GM12878 (cell line): ENCODE measurements around the gene ZDHHC18. TPM values are rescaled to one million over a fixed set of nuclear protein-coding genes. Genes with fewer than 3 reads are reported as not detected.

ENCODE experiments used
- ATAC-seq: fragments of 200-7000 bp; cut with Tn5 transposase; 3 replicates; pipeline ENCODE4 v1.9.1; 2020; ENCODE audit warnings: mild to moderate bottlenecking, moderate library complexity
- BruUV-seq: library from RNA; stranded (reverse); fragments of 400-500 nt; replicated peaks from 2 replicates; lab custom pipeline; 2021; lab: Mats Ljungman, UMichigan
- CTCF ChIA-PET: fragments of 300-600 bp; sonication (Branson Sonifier 250); formaldehyde crosslinking; extraction: SDS; loops from one replicate; lab custom pipeline; 2021; ENCODE audit warnings: inconsistent platforms; lab: Yijun Ruan, JAX
- POLR2A ChIA-PET: fragments of 350-600 bp; formaldehyde crosslinking; extraction: SDS; loops from one replicate; lab custom pipeline; 2021; ENCODE audit warnings: inconsistent platforms; lab: Charles Lee
- RAD21 ChIA-PET: fragments of 300-600 bp; sonication (Branson Sonifier 250); formaldehyde crosslinking; loops from one replicate; lab custom pipeline; 2023; ENCODE audit warnings: antibody characterized with exemption; ENCODE audit not compliant: unreplicated experiment; lab: Charles Lee
- SMC1A ChIA-PET: fragments of 300-600 bp; sonication (Branson Sonifier 250); formaldehyde crosslinking; loops from one replicate; lab custom pipeline; 2023; ENCODE audit not compliant: unreplicated experiment, uncharacterized antibody; lab: Charles Lee
- DNase-seq: peaks from one replicate; pipeline ENCODE4 v3.0.0-alpha.2; 2011; ENCODE audit warnings: low read depth, low spot score
- FAIRE-seq: peaks from 3 replicates; lab custom pipeline; 2011; peaks lifted over from hg19 to GRCh38; lab: Jason Lieb, UNC
- H2AFZ ChIP-seq: 2 replicates; pipeline ENCODE4 v1.6.0; 2011; ENCODE audit warnings: low read depth, low read length, control low read depth; ENCODE audit not compliant: control insufficient read depth
- H3K27ac ChIP-seq: 2 replicates; pipeline ENCODE4 v1.5.1; 2011; ENCODE audit warnings: control low read depth; ENCODE audit not compliant: control insufficient read depth, insufficient read depth
- H3K27me3 ChIP-seq, 2 experiments: replicated peaks in 1 of 2; 2 replicates each; pipeline versions ENCODE4 v1.6.0 to v1.6.1; 2011; ENCODE audit warnings: low read length in 1 of 2; ENCODE audit not compliant: control insufficient read depth in 2 of 2, insufficient read depth in 2 of 2
- H3K36me3 ChIP-seq, 2 experiments: 2 replicates each; pipeline ENCODE4 v1.5.1; 2011; ENCODE audit warnings: low read length in 1 of 2; ENCODE audit not compliant: control insufficient read depth in 2 of 2, insufficient read depth in 2 of 2
- H3K4me1 ChIP-seq: 2 replicates; pipeline ENCODE4 v1.6.1; 2011; ENCODE audit warnings: mild to moderate bottlenecking, low read length, moderate library complexity, mixed read lengths; ENCODE audit not compliant: control insufficient read depth, insufficient read depth
- H3K4me2 ChIP-seq: 2 replicates; pipeline ENCODE4 v1.6.0; 2011; ENCODE audit warnings: control low read depth; ENCODE audit not compliant: control insufficient read depth, insufficient read depth
- H3K4me3 ChIP-seq: fragments of 200-600 bp; sonication (generic); 2 replicates; pipeline ENCODE4 v1.5.1; 2016
- H3K79me2 ChIP-seq: 2 replicates; pipeline ENCODE4 v1.6.0; 2011; ENCODE audit warnings: low read length; ENCODE audit not compliant: control insufficient read depth, insufficient read depth
- H3K9ac ChIP-seq: 2 replicates; pipeline ENCODE4 v1.8.0; 2011; ENCODE audit warnings: low read length, control low read depth, mixed read lengths; ENCODE audit not compliant: control insufficient read depth, insufficient read depth
- H3K9me3 ChIP-seq: replicated peaks from 3 replicates; pipeline ENCODE4 v1.5.1; 2011; ENCODE audit warnings: mild to moderate bottlenecking, low read length; ENCODE audit not compliant: control insufficient read depth, insufficient read depth
- H4K20me1 ChIP-seq: 2 replicates; pipeline ENCODE4 v1.6.0; 2011; ENCODE audit not compliant: control insufficient read depth, insufficient read depth
- BMI1 ChIP-seq: fragments of 450-650 bp; IDR thresholded peaks from 2 replicates; pipeline ENCODE4 v1.6.1; 2016; ENCODE audit warnings: mild to moderate bottlenecking, moderate library complexity, borderline replicate concordance
- BRCA1 ChIP-seq: IDR thresholded peaks from 2 replicates; pipeline ENCODE4 v1.6.1; 2011; ENCODE audit warnings: low read depth, low read length, improper control_type of control experiment
- CBFB ChIP-seq: IDR thresholded peaks from 2 replicates; pipeline ENCODE4 v1.6.1; 2016; ENCODE audit warnings: antibody characterized with exemption, low read depth
- FOXK2 ChIP-seq: fragments of 450-650 bp; IDR thresholded peaks from 2 replicates; pipeline ENCODE4 v1.6.1; 2017; ENCODE audit warnings: mild to moderate bottlenecking, moderate library complexity
- GABPA ChIP-seq: IDR thresholded peaks from 2 replicates; pipeline ENCODE4 v1.6.1; 2014; ENCODE audit warnings: antibody characterized with exemption, low read depth, mild to moderate bottlenecking, inconsistent platforms
- GATAD2B ChIP-seq: fragments of 450-650 bp; conservative IDR thresholded peaks from 2 replicates; pipeline ENCODE4 v1.6.1; 2017; ENCODE audit warnings: low read depth, mild to moderate bottlenecking, moderate library complexity
- NFYA ChIP-seq: IDR thresholded peaks from 2 replicates; pipeline ENCODE4 v1.6.1; 2011; ENCODE audit warnings: low read depth, mild to moderate bottlenecking, low read length, improper control_type of control experiment, borderline replicate concordance
- PAX5 ChIP-seq: IDR thresholded peaks from 2 replicates; pipeline ENCODE4 v1.6.1; 2011; ENCODE audit warnings: low read depth, low read length, borderline replicate concordance
- POLR2AphosphoS2 ChIP-seq: IDR thresholded peaks from 2 replicates; pipeline ENCODE4 v1.6.1; 2011; ENCODE audit warnings: low read depth, mild to moderate bottlenecking, low read length, improper control_type of control experiment, moderate library complexity
- PRDM15 ChIP-seq: fragments of 450-650 bp; formaldehyde crosslinking; IDR thresholded peaks from 2 replicates; pipeline ENCODE4 v1.4.0; 2020; ENCODE audit warnings: mild to moderate bottlenecking, moderate library complexity
- RELB ChIP-seq: fragments of 450-650 bp; IDR thresholded peaks from 2 replicates; pipeline ENCODE4 v1.6.1; 2017; ENCODE audit warnings: low read depth, mild to moderate bottlenecking, moderate library complexity
- TCF12 ChIP-seq: IDR thresholded peaks from 2 replicates; pipeline ENCODE4 v1.6.1; 2011; ENCODE audit warnings: low read depth, mild to moderate bottlenecking, low read length
- ZBED1 ChIP-seq: IDR thresholded peaks from 2 replicates; pipeline ENCODE4 v1.6.1; 2016; ENCODE audit warnings: borderline replicate concordance
- ZNF207 ChIP-seq: fragments of 450-650 bp; IDR thresholded peaks from 2 replicates; pipeline ENCODE4 v1.6.1; 2014; ENCODE audit warnings: antibody characterized with exemption, mild to moderate bottlenecking, borderline replicate concordance
- ZNF592 ChIP-seq: fragments of 450-650 bp; IDR thresholded peaks from 2 replicates; pipeline ENCODE4 v1.6.1; 2017; ENCODE audit warnings: mild to moderate bottlenecking, moderate library complexity
- WGBS: methylation state at CpG from one replicate; pipeline ENCODE4 v1.1.6; 2016; ENCODE audit warnings: low lambda C conversion rate; ENCODE audit not compliant: insufficient replicate concordance, insufficient coverage; ENCODE audit errors: missing lambda C conversion rate; 5-methylcytosine and 5-hydroxymethylcytosine counted together
- in situ Hi-C: fragments of 300-500 bp; cut with MboI; formaldehyde crosslinking; loops from 9 replicates; pipeline ENCODE4 v1.14.3; 2018; ENCODE audit warnings: mixed read lengths
- intact Hi-C: fragments of 100-400 bp; cut with micrococcal nuclease; formaldehyde crosslinking; loops from one replicate; pipeline ENCODE4 v1.14.2; 2022; ENCODE audit not compliant: unreplicated experiment
- polyA plus RNA-seq, 11 experiments: library from polyadenylated mRNA; depleted of rRNA in 4 of 11; unstranded in 6 of 11; stranded (reverse) in 5 of 11; fragments of >200 nt; fragmentation: Nextera tagmentation in 4 of 11; fragmentation: Illumina TruSeq in 1 of 11; extraction: Ambion mirVana in 4 of 11; extraction: Trizol in 1 of 11; gene quantifications; 1 replicate in 1 of 11; 2 replicates in 10 of 11; pipeline versions ENCODE4 v1.2.1 to v1.2.3, GENCODE V29; 2011 to 2016; ENCODE audit warnings: inconsistent platforms in 2 of 11, missing spikeins in 2 of 11, low read depth in 1 of 11
- total RNA-seq, 4 experiments: library from RNA; depleted of rRNA in 3 of 4; stranded (reverse); fragments of >200 nt in 3 of 4; fragmentation: Illumina TruSeq in 1 of 4; extraction: Trizol in 1 of 4; gene quantifications; 2 replicates each; pipeline versions ENCODE4 v1.2.1 to v1.2.3, GENCODE V29; 2013 to 2021

Gene ZDHHC18
- total and polyA plus RNA-seq, 10 of the 15 experiments (the other 5 are each of a cell fraction or from before 2014, with no cell fraction given) = 0.40 to 81.2 (median 21.3) TPM

GRCh38 chr1:26783646-26784022 is 42.9 kb upstream of the ZDHHC18 start:
- CTCF ChIA-PET = interaction anchor here (0.8 to 3.5 kb wide), 4 partner anchors 39 to 252 kb away, joined by 3 to 14 read pairs (median 4); no protein-coding TSS in a partner anchor
- Histone ChIP-seq H2AFZ (no peak overlapping the region), H3K36me3 (peaks cover 15 to 27% of the 10 kb centered on the region in 2 experiments), H3K27ac (no peak overlapping the region), H4K20me1 (no peaks in the 10 kb centered on the region), H3K27me3 (no peaks in the 10 kb centered on the region), H3K79me2 (peaks cover 7% of the 10 kb centered on the region), H3K4me2 (no peak overlapping the region), H3K4me3 (no peak overlapping the region), H3K9ac (no peak overlapping the region), H3K4me1 (peaks cover 23% of the 10 kb centered on the region), H3K9me3 (no peaks in the 10 kb centered on the region)
- RAD21 ChIA-PET = no interaction called here
- FAIRE-seq (no peak), DNase-seq (no peak), ATAC-seq (no peak)
- in situ Hi-C loops (no loop called here), intact Hi-C loops (no loop called here)
- POLR2A ChIA-PET = no interaction called here
- SMC1A ChIA-PET = interaction anchor here (0.9 to 9.3 kb wide), 6 partner anchors 36 to 181 kb away, joined by 3 to 139 read pairs (median 14); no protein-coding TSS in a partner anchor
- 97% methylated on average over 5 of the region's 5 CpGs for WGBS
- no TSS peak for BruUV-seq
- TF ChIP-seq ZBED1 = no peak
- no peak for TF ChIP-seq TCF12
- TF ChIP-seq RELB = no peak
- no peak for TF ChIP-seq POLR2AphosphoS2
- TF ChIP-seq NFYA = no peak
- no peak for TF ChIP-seq BMI1
- TF ChIP-seq GATAD2B = no peak
- TF ChIP-seq ZNF592 = no peak
- TF ChIP-seq PRDM15 (CRISPR knock-in tag) = no peak
- TF ChIP-seq GABPA = no peak
- TF ChIP-seq BRCA1 = no peak
- no peak for TF ChIP-seq PAX5
- TF ChIP-seq CBFB = no peak
- TF ChIP-seq ZNF207 = no peak
- no peak for TF ChIP-seq FOXK2
